Ascending aorta (tissue), 2 donors: ENCODE results near the gene RENBP. TPM values are rescaled to one million over a fixed set of nuclear protein-coding genes. Genes with fewer than 3 reads are reported as not detected.

ENCODE experiments used
- DNase-seq, 2 donors: peaks; one replicate each; pipeline ENCODE4 v3.0.0-alpha.2; 2019; ENCODE audit warnings: low spot score in 2 of 2
- H3K27ac ChIP-seq, 2 donors: fragments of 200-600 bp; sonication (generic); one replicate each; pipeline ENCODE4 v1.5.1; 2016 to 2017; ENCODE audit warnings: mild to moderate bottlenecking in 1 of 2
- H3K27me3 ChIP-seq: fragments of 200-600 bp; sonication (generic); one replicate; pipeline ENCODE4 v1.5.1; 2017
- H3K36me3 ChIP-seq, 2 donors: fragments of 200-600 bp; sonication (generic); one replicate each; pipeline ENCODE4 v1.5.1; 2016
- H3K4me1 ChIP-seq, 2 donors: fragments of 200-600 bp; sonication (generic); one replicate each; pipeline ENCODE4 v1.5.1; 2016 to 2017; ENCODE audit warnings: mild to moderate bottlenecking in 1 of 2
- H3K4me3 ChIP-seq, 2 donors: fragments of 200-600 bp; sonication (generic); one replicate each; pipeline ENCODE4 v1.5.1; 2016 to 2017; ENCODE audit warnings: mild to moderate bottlenecking in 1 of 2
- H3K9me3 ChIP-seq, 2 donors: fragments of 200-600 bp; sonication (generic); one replicate each; pipeline ENCODE4 v1.5.1; 2016
- intact Hi-C: fragments of 100-400 bp; cut with DNase I; formaldehyde crosslinking; loops from one replicate; pipeline ENCODE4 v1.15.1; 2023
- total RNA-seq: library from RNA; depleted of rRNA; stranded (reverse); fragments of >200 nt; gene quantifications from one replicate; pipeline ENCODE4 v1.1.0, GENCODE V29; 2016
- TF ChIP-seq, protein P1 (sequence below), 3 experiments: fragments of 200-600 bp in 2 of 3; fragments of 450-650 bp in 1 of 3; sonication (generic) in 2 of 3; IDR thresholded peaks; one replicate each; pipeline ENCODE4 v1.5.1; 2016 to 2019; ENCODE audit warnings: antibody characterized with exemption in 3 of 3, mild to moderate bottlenecking in 1 of 3, moderate library complexity in 1 of 3

RENBP gene
- total RNA-seq, 1 donor from 2014 or later, result 15.5 TPM

DNA sequence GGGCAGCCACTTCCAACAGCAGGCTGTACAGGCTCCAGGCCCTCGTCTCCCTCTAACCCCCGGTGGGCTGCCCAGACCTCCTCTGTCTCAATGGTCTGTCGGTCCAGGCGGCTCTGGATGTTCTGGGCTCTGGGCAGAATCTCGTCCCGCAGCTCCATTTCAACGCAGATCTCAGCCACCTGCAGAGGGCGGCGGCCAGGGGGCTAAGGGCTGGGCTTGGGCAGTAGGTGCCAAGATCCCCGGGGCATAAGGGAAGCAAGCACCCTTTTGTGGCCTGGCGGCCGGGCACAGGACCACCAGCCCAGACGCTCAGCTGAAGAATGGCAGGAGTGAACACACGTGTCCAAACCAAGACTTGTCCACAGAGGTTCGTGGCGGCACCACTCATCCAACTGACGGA, 30.7 kb downstream of the RENBP start:
- DNase-seq, result no peak
- Histone ChIP-seq H3K9me3 (no peaks in the 10 kb centered on the region), H3K36me3 (no peaks in the 10 kb centered on the region), H3K4me3 (no peak overlapping the region), H3K27ac (no peak overlapping the region), H3K27me3 (no peaks in the 10 kb centered on the region), H3K4me1 (no peaks in the 10 kb centered on the region)
- TF ChIP-seq, protein P1, sequence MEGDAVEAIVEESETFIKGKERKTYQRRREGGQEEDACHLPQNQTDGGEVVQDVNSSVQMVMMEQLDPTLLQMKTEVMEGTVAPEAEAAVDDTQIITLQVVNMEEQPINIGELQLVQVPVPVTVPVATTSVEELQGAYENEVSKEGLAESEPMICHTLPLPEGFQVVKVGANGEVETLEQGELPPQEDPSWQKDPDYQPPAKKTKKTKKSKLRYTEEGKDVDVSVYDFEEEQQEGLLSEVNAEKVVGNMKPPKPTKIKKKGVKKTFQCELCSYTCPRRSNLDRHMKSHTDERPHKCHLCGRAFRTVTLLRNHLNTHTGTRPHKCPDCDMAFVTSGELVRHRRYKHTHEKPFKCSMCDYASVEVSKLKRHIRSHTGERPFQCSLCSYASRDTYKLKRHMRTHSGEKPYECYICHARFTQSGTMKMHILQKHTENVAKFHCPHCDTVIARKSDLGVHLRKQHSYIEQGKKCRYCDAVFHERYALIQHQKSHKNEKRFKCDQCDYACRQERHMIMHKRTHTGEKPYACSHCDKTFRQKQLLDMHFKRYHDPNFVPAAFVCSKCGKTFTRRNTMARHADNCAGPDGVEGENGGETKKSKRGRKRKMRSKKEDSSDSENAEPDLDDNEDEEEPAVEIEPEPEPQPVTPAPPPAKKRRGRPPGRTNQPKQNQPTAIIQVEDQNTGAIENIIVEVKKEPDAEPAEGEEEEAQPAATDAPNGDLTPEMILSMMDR (IDR thresholded peaks at IDR 0.05), result no peak
- intact Hi-C loops, result no loop called here

DNA sequence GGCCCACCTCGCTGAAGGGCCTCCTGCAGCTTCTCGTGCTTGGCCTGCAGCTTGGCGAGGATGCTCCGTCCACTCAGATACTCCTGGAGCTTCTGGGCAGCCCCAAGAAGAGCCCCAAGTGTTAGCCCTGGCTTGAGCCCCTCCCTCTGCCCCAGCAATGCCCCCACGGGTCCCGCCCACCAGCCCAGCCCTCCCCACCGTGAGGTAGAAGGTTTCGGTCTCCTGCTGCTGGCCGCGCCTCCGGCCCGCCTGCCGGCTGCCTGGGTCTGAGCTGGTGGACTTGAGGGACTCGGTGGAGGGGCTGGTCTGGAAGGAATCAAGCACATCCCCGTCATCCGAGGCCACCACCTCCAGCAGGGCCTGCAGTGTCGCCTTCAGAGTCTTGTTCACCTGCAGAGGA, 31.2 kb downstream of the RENBP start:
- intact Hi-C loops, result no loop called here
- Histone ChIP-seq H3K27ac (no peak overlapping the region), H3K36me3 (no peaks in the 10 kb centered on the region), H3K4me3 (no peak overlapping the region), H3K27me3 (no peaks in the 10 kb centered on the region), H3K4me1 (no peaks in the 10 kb centered on the region), H3K9me3 (no peaks in the 10 kb centered on the region)
- TF ChIP-seq, protein P1 (IDR thresholded peaks at IDR 0.05), result no peak
- DNase-seq, result no peak

DNA sequence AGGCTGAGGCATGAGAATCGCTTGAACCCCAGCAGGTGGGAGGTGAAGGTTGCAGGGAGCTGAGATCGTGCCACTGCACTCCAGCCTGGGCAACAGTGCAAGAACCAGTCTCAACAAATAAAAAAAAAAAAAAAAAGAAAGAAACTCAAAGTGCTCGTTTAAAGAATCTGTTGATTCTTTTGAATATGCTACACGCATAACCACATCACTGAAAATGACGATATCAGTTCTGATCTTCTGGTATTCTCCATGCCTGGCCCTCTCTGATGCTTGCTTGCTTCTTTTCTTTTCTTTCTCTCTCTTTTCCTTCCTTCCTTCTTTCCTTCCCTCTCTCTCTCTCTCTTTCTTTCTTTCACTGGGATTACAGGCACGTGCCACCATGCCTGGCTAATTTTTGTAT, 32.6 kb downstream of the RENBP start:
- Histone ChIP-seq H3K27me3 (no peaks in the 10 kb centered on the region), H3K9me3 (no peaks in the 10 kb centered on the region), H3K36me3 (no peaks in the 10 kb centered on the region), H3K27ac (no peak overlapping the region), H3K4me3 (no peak overlapping the region), H3K4me1 (no peaks in the 10 kb centered on the region)
- intact Hi-C loops, result no loop called here
- TF ChIP-seq, protein P1 (IDR thresholded peaks at IDR 0.05), result no peak
- DNase-seq, result no peak

DNA sequence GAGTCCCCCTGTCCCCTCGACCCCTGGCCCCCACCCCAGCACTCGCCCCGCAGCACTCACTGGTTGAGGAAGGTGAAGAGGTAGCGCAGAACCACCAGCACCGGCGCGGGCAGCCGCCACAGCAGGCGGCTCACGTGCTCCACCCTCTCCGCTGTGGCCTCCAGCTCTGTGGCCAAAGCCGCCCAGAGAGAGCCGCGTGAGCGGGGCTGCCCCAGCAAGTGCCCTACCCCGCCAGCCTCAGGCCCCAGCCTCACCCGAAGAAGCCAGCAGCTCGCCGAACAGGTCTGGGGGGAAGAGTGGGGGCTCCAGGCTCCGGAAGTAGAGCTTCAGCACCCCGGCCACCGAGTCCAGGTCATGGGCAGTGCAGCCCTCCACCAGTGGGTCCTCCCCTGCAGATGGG, 34.0 kb downstream of the RENBP start:
- no peaks in the 10 kb centered on the region for H3K4me1 ChIP-seq
- DNase-seq, result no peak
- no peaks in the 10 kb centered on the region for H3K9me3 ChIP-seq
- no peaks in the 10 kb centered on the region for H3K27me3 ChIP-seq
- intact Hi-C loops, result no loop called here
- TF ChIP-seq, protein P1 (IDR thresholded peaks at IDR 0.05), result no peak
- H3K36me3 ChIP-seq, result no peaks in the 10 kb centered on the region
- no peak overlapping the region for H3K27ac ChIP-seq
- H3K4me3 ChIP-seq, result no peak overlapping the region

DNA sequence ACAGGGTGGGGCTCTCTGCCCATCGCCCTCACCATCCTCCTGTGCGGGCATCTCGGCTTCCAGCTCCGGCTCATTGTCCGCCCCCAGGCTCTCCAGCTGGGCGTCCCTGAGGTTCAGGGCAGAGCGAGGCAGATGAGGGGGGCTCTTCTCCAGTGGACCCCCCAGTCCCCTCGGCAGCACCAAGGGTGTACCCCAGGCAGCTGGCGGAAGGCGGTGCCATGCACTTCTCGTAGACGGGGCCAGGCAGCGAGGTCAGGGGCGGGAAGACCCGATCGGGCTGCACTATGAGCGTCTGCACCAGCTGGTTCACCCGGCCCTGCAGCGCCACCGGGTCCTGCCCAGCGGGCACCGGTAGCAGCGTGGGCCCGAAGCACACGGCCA, 34.5 kb downstream of the RENBP start:
- Histone ChIP-seq H3K4me1 (no peaks in the 10 kb centered on the region), H3K27me3 (no peaks in the 10 kb centered on the region), H3K9me3 (no peaks in the 10 kb centered on the region), H3K4me3 (no peak overlapping the region), H3K27ac (no peak overlapping the region), H3K36me3 (no peaks in the 10 kb centered on the region)
- intact Hi-C loops, result no loop called here
- DNase-seq, result no peak
- TF ChIP-seq, protein P1 (IDR thresholded peaks at IDR 0.05), result no peak
